ENCODE measurements around the gene TEX9.

TEX9 gene

GRCh38 chr15:56432304-56432703 is 67.1 kb downstream of the TEX9 start:
- no peak overlapping the region for H3K4me3 ChIP-seq (ENCODE audit: control insufficient read depth in 1 of 7, extremely low read depth in 1 of 7, insufficient read depth in 4 of 7, low read depth in 2 of 7, low read length in 6 of 7)
- H3K9me3 ChIP-seq (ENCODE audit: control extremely low read depth in 1 of 5, control insufficient read depth in 4 of 5, insufficient read depth in 2 of 5, low read depth in 1 of 5, low read length in 4 of 5): no peaks in the 10 kb centered on the region
- POLR2A ChIA-PET: no interaction called here
- no peaks in the 10 kb centered on the region for H3K4me1 ChIP-seq (ENCODE audit: control extremely low read depth in 1 of 4, control insufficient read depth in 4 of 4, insufficient read depth in 4 of 4, low read length in 3 of 4)
- DNase-seq: no peak
- H3K27ac ChIP-seq (ENCODE audit: insufficient read depth in 1 of 2, low read depth in 1 of 2, low read length in 2 of 2, poor library complexity in 1 of 2, severe bottlenecking in 2 of 2): no peak overlapping the region
- WGBS (ENCODE audit: insufficient coverage): 86% methylated on average over 2 of the region's 5 CpGs
- peaks cover 0 to 3% (median under 1%) of the 10 kb centered on the region in 4 experiments for H3K36me3 ChIP-seq (ENCODE audit: control insufficient read depth in 4 of 4, insufficient read depth in 4 of 4, low read length in 3 of 4)
- no peaks in the 10 kb centered on the region for H3K27me3 ChIP-seq (replicated peaks in 2 of 5; ENCODE audit: control insufficient read depth in 4 of 5, insufficient read depth in 5 of 5, low read length in 4 of 5)
- CTCF ChIA-PET: no interaction called here

GRCh38 chr15:56440214-56440770 is 75.1 kb downstream of the TEX9 start:
- Histone ChIP-seq H3K27me3 (replicated peaks in 2 of 5; ENCODE audit: control insufficient read depth in 4 of 5, insufficient read depth in 5 of 5, low read length in 4 of 5) (no peaks in the 10 kb centered on the region), H3K27ac (ENCODE audit: insufficient read depth in 1 of 2, low read depth in 1 of 2, low read length in 2 of 2, poor library complexity in 1 of 2, severe bottlenecking in 2 of 2) (no peak overlapping the region), H3K4me1 (ENCODE audit: control extremely low read depth in 1 of 4, control insufficient read depth in 4 of 4, insufficient read depth in 4 of 4, low read length in 3 of 4) (no peaks in the 10 kb centered on the region), H3K4me3 (ENCODE audit: control insufficient read depth in 1 of 7, extremely low read depth in 1 of 7, insufficient read depth in 4 of 7, low read depth in 2 of 7, low read length in 6 of 7) (no peak overlapping the region), H3K36me3 (ENCODE audit: control insufficient read depth in 4 of 4, insufficient read depth in 4 of 4, low read length in 3 of 4) (peaks cover 0 to 8% (median 5%) of the 10 kb centered on the region in 4 experiments), H3K9me3 (ENCODE audit: control extremely low read depth in 1 of 5, control insufficient read depth in 4 of 5, insufficient read depth in 2 of 5, low read depth in 1 of 5, low read length in 4 of 5) (no peaks in the 10 kb centered on the region)
- ChIA-PET POLR2A (no interaction called here), CTCF (interaction anchor here (1.3 kb wide), 1 partner anchor 11 kb away, joined by 4 read pairs; no protein-coding TSS in a partner anchor)
- 100% methylated on average over 1 of the region's 1 CpG for WGBS (ENCODE audit: insufficient coverage)
- no peak for DNase-seq

GRCh38 chr15:56442354-56442753 is 77.1 kb downstream of the TEX9 start:
- ChIA-PET POLR2A (no interaction called here), CTCF (interaction anchor here (1.4 kb wide), 1 partner anchor 14 kb away, joined by 3 read pairs; no protein-coding TSS in a partner anchor)
- H3K27me3 ChIP-seq (replicated peaks in 2 of 5; ENCODE audit: control insufficient read depth in 4 of 5, insufficient read depth in 5 of 5, low read length in 4 of 5): no peaks in the 10 kb centered on the region
- peaks cover 0 to 8% (median 5%) of the 10 kb centered on the region in 4 experiments for H3K36me3 ChIP-seq (ENCODE audit: control insufficient read depth in 4 of 4, insufficient read depth in 4 of 4, low read length in 3 of 4)
- DNase-seq: no peak
- no peaks in the 10 kb centered on the region for H3K9me3 ChIP-seq (ENCODE audit: control extremely low read depth in 1 of 5, control insufficient read depth in 4 of 5, insufficient read depth in 2 of 5, low read depth in 1 of 5, low read length in 4 of 5)
- no peaks in the 10 kb centered on the region for H3K4me1 ChIP-seq (ENCODE audit: control extremely low read depth in 1 of 4, control insufficient read depth in 4 of 4, insufficient read depth in 4 of 4, low read length in 3 of 4)
- no CpG with 5 or more reads among the region's 3 CpGs for WGBS (ENCODE audit: insufficient coverage)
- no peak overlapping the region for H3K4me3 ChIP-seq (ENCODE audit: control insufficient read depth in 1 of 7, extremely low read depth in 1 of 7, insufficient read depth in 4 of 7, low read depth in 2 of 7, low read length in 6 of 7)
- H3K27ac ChIP-seq (ENCODE audit: insufficient read depth in 1 of 2, low read depth in 1 of 2, low read length in 2 of 2, poor library complexity in 1 of 2, severe bottlenecking in 2 of 2): no peak overlapping the region

GRCh38 chr15:56445746-56446145 is 80.5 kb downstream of the TEX9 start:
- CTCF ChIA-PET: no interaction called here
- H3K9me3 ChIP-seq (ENCODE audit: control extremely low read depth in 1 of 5, control insufficient read depth in 4 of 5, insufficient read depth in 2 of 5, low read depth in 1 of 5, low read length in 4 of 5): no peaks in the 10 kb centered on the region
- 100% methylated on average over 2 of the region's 5 CpGs for WGBS (ENCODE audit: insufficient coverage)
- POLR2A ChIA-PET: no interaction called here
- no peaks in the 10 kb centered on the region for H3K27me3 ChIP-seq (replicated peaks in 2 of 5; ENCODE audit: control insufficient read depth in 4 of 5, insufficient read depth in 5 of 5, low read length in 4 of 5)
- no peak overlapping the region for H3K27ac ChIP-seq (ENCODE audit: insufficient read depth in 1 of 2, low read depth in 1 of 2, low read length in 2 of 2, poor library complexity in 1 of 2, severe bottlenecking in 2 of 2)
- H3K36me3 ChIP-seq (ENCODE audit: control insufficient read depth in 4 of 4, insufficient read depth in 4 of 4, low read length in 3 of 4): peaks cover 0 to 8% (median 5%) of the 10 kb centered on the region in 4 experiments
- H3K4me1 ChIP-seq (ENCODE audit: control extremely low read depth in 1 of 4, control insufficient read depth in 4 of 4, insufficient read depth in 4 of 4, low read length in 3 of 4): no peaks in the 10 kb centered on the region
- no peak for DNase-seq
- H3K4me3 ChIP-seq (ENCODE audit: control insufficient read depth in 1 of 7, extremely low read depth in 1 of 7, insufficient read depth in 4 of 7, low read depth in 2 of 7, low read length in 6 of 7): no peak overlapping the region

- Histone ChIP-seq H3K27ac (ENCODE audit: insufficient read depth in 1 of 2, low read depth in 1 of 2, low read length in 2 of 2, poor library complexity in 1 of 2, severe bottlenecking in 2 of 2) (no peak overlapping the region), H3K4me3 (ENCODE audit: control insufficient read depth in 1 of 7, extremely low read depth in 1 of 7, insufficient read depth in 4 of 7, low read depth in 2 of 7, low read length in 6 of 7) (no peak overlapping the region), H3K36me3 (ENCODE audit: control insufficient read depth in 4 of 4, insufficient read depth in 4 of 4, low read length in 3 of 4) (no peaks in the 10 kb centered on the region), H3K4me1 (ENCODE audit: control extremely low read depth in 1 of 4, control insufficient read depth in 4 of 4, insufficient read depth in 4 of 4, low read length in 3 of 4) (no peaks in the 10 kb centered on the region), H3K27me3 (replicated peaks in 2 of 5; ENCODE audit: control insufficient read depth in 4 of 5, insufficient read depth in 5 of 5, low read length in 4 of 5) (no peaks in the 10 kb centered on the region), H3K9me3 (ENCODE audit: control extremely low read depth in 1 of 5, control insufficient read depth in 4 of 5, insufficient read depth in 2 of 5, low read depth in 1 of 5, low read length in 4 of 5) (no peaks in the 10 kb centered on the region)
- DNase-seq: no peak
- 100% methylated on average over 1 of the region's 1 CpG for WGBS (ENCODE audit: insufficient coverage)
- ChIA-PET CTCF (interaction anchor here (0.8 kb wide), 1 partner anchor 10 kb away, joined by 3 read pairs; the partner anchor contains the start of gene MNS1), POLR2A (no interaction called here)
These were observed 89.6 kb downstream of the TEX9 start for GRCh38 chr15:56454836-56455235.

GRCh38 chr15:56456229-56456628 is 91.0 kb downstream of the TEX9 start:
- ChIA-PET CTCF (no interaction called here), POLR2A (no interaction called here)
- H3K4me3 ChIP-seq (ENCODE audit: control insufficient read depth in 1 of 7, extremely low read depth in 1 of 7, insufficient read depth in 4 of 7, low read depth in 2 of 7, low read length in 6 of 7): no peak overlapping the region
- H3K4me1 ChIP-seq (ENCODE audit: control extremely low read depth in 1 of 4, control insufficient read depth in 4 of 4, insufficient read depth in 4 of 4, low read length in 3 of 4): no peaks in the 10 kb centered on the region
- WGBS (ENCODE audit: insufficient coverage): 100% methylated on average over 1 of the region's 3 CpGs
- DNase-seq: no peak
- H3K9me3 ChIP-seq (ENCODE audit: control extremely low read depth in 1 of 5, control insufficient read depth in 4 of 5, insufficient read depth in 2 of 5, low read depth in 1 of 5, low read length in 4 of 5): no peaks in the 10 kb centered on the region
- H3K36me3 ChIP-seq (ENCODE audit: control insufficient read depth in 4 of 4, insufficient read depth in 4 of 4, low read length in 3 of 4): no peaks in the 10 kb centered on the region
- no peaks in the 10 kb centered on the region for H3K27me3 ChIP-seq (replicated peaks in 2 of 5; ENCODE audit: control insufficient read depth in 4 of 5, insufficient read depth in 5 of 5, low read length in 4 of 5)
- no peak overlapping the region for H3K27ac ChIP-seq (ENCODE audit: insufficient read depth in 1 of 2, low read depth in 1 of 2, low read length in 2 of 2, poor library complexity in 1 of 2, severe bottlenecking in 2 of 2)

- Histone ChIP-seq H3K27ac (ENCODE audit: insufficient read depth in 1 of 2, low read depth in 1 of 2, low read length in 2 of 2, poor library complexity in 1 of 2, severe bottlenecking in 2 of 2) (no peak overlapping the region), H3K27me3 (replicated peaks in 2 of 5; ENCODE audit: control insufficient read depth in 4 of 5, insufficient read depth in 5 of 5, low read length in 4 of 5) (no peaks in the 10 kb centered on the region), H3K9me3 (ENCODE audit: control extremely low read depth in 1 of 5, control insufficient read depth in 4 of 5, insufficient read depth in 2 of 5, low read depth in 1 of 5, low read length in 4 of 5) (no peaks in the 10 kb centered on the region), H3K4me3 (ENCODE audit: control insufficient read depth in 1 of 7, extremely low read depth in 1 of 7, insufficient read depth in 4 of 7, low read depth in 2 of 7, low read length in 6 of 7) (no peak overlapping the region), H3K4me1 (ENCODE audit: control extremely low read depth in 1 of 4, control insufficient read depth in 4 of 4, insufficient read depth in 4 of 4, low read length in 3 of 4) (peaks cover 0 to 2% (median 1%) of the 10 kb centered on the region in 4 experiments), H3K36me3 (ENCODE audit: control insufficient read depth in 4 of 4, insufficient read depth in 4 of 4, low read length in 3 of 4) (no peaks in the 10 kb centered on the region)
- POLR2A ChIA-PET: no interaction called here
- CTCF ChIA-PET: interaction anchor here (1.6 kb wide), 1 partner anchor 10 kb away, joined by 3 read pairs; no protein-coding TSS in a partner anchor
- no peak for DNase-seq
- no CpG with 5 or more reads among the region's 2 CpGs for whole genome bisulfite sequencing (ENCODE audit: insufficient coverage)
These were observed 93.9 kb downstream of the TEX9 start for GRCh38 chr15:56459096-56459495.

Measured in common myeloid progenitor, CD34-positive (primary cell).